ENCODE measurements around the gene OVAAL. TPM values are rescaled to one million over a fixed set of nuclear protein-coding genes. Genes with fewer than 3 reads are reported as not detected.

Gene OVAAL
- total RNA-seq, 1 donor from 2014 or later = not detected

GRCh38 chr1:180606155-180606554 is 47.4 kb downstream of the OVAAL start:
- no peak for DNase-seq

GRCh38 chr1:180609643-180610555 is 51.1 kb downstream of the OVAAL start:
- DNase-seq = no peak

GRCh38 chr1:180610556-180611015 is 51.8 kb downstream of the OVAAL start:
- no peak for DNase-seq

- peak; percentile 4 for DNase-seq
These were observed 52.5 kb downstream of the OVAAL start for GRCh38 chr1:180611016-180611930.

GRCh38 chr1:180612632-180613031 is 53.9 kb downstream of the OVAAL start:
- DNase-seq = no peak

- DNase-seq = no peak
These were observed 56.0 kb downstream of the OVAAL start for GRCh38 chr1:180614730-180615129.

GRCh38 chr1:180615493-180616290 is 56.9 kb downstream of the OVAAL start:
- DNase-seq = no peak

Small RNA genes within 50 kb of the gene (small RNA-seq; reads per million reads assigned to genes)
- not detected for gene RF00019

Other genes starting within 250 kb of the OVAAL start
- 52.6 TPM for gene ACBD6, start 56.4 kb upstream of the OVAAL start, total RNA-seq
- 370 TPM for gene XPR1, start 73.1 kb downstream of the OVAAL start, total RNA-seq

Measured in occipital lobe (tissue), 3 donors.